ENCODE measurements around the gene NDRG4. TPM values are rescaled to one million over a fixed set of nuclear protein-coding genes. Genes with fewer than 3 reads are reported as not detected.

The NDRG4 gene
- total and polyA plus RNA-seq, 2 of the 13 experiments (the other 11 are each of a cell fraction or from before 2014, with no cell fraction given): 1.7 to 2.7 TPM

- TF ChIP-seq ZNF639 (CRISPR knock-in tag; conservative IDR thresholded peaks at IDR 0.05) (peak; percentile 47; the same call in 1 of the 2 replicates), CEBPB (IDR thresholded peaks at IDR 0.05; ENCODE audit: borderline replicate concordance, low read depth, low read length) (no peak), FOXK2 (IDR thresholded peaks at IDR 0.05) (peak; percentile 84), CHCHD3 (CRISPR knock-in tag; IDR thresholded peaks at IDR 0.05) (no peak; the same call in 1 of the 2 replicates), ZFP90 (CRISPR knock-in tag; IDR thresholded peaks at IDR 0.05; ENCODE audit: borderline replicate concordance) (peak; percentile 77), PHF5A (CRISPR knock-in tag; IDR thresholded peaks at IDR 0.05; ENCODE audit: low read depth, unreplicated experiment) (peak; percentile 46), NFATC3 (CRISPR knock-in tag; IDR thresholded peaks at IDR 0.05) (peak; percentile 81; the same call in 1 of the 2 replicates), ZNF580 (CRISPR knock-in tag; IDR thresholded peaks at IDR 0.05; ENCODE audit: borderline replicate concordance, low read depth) (no peak; the same call in 1 of the 2 replicates), ZNF605 (CRISPR knock-in tag; IDR thresholded peaks at IDR 0.05) (peak; percentile 93), TAF1 (CRISPR knock-in tag; IDR thresholded peaks at IDR 0.05) (peak; percentile 89), MLXIP (CRISPR knock-in tag; IDR thresholded peaks at IDR 0.05; ENCODE audit: borderline replicate concordance) (peak; percentile 93), SMAD9 (CRISPR knock-in tag; IDR thresholded peaks at IDR 0.05) (peak; percentile 69; the same call in 1 of the 2 replicates), ZNF557 (CRISPR knock-in tag; IDR thresholded peaks at IDR 0.05) (0 out of 2 replicates have a peak, but pooled peaks have one; percentile 48), TBL1XR1 (IDR thresholded peaks at IDR 0.05; ENCODE audit: borderline replicate concordance, low read length, partially characterized antibody) (no peak), ZBTB46 (CRISPR knock-in tag; IDR thresholded peaks at IDR 0.05; ENCODE audit: borderline replicate concordance) (no peak; the same call in 1 of the 2 replicates), ZNF3 (CRISPR knock-in tag; IDR thresholded peaks at IDR 0.05) (no peak), NFKBIZ (CRISPR knock-in tag; IDR thresholded peaks at IDR 0.05) (peak; percentile 52; the same call in 1 of the 2 replicates), ARNT2 (CRISPR knock-in tag; IDR thresholded peaks at IDR 0.05; ENCODE audit: low read depth) (peak; percentile 99), GMEB1 (CRISPR knock-in tag; IDR thresholded peaks at IDR 0.05; ENCODE audit: borderline replicate concordance) (peak; percentile 95), ZNF30 (CRISPR knock-in tag; IDR thresholded peaks at IDR 0.05) (peak; percentile 94), RARG (CRISPR knock-in tag; IDR thresholded peaks at IDR 0.05; ENCODE audit: low read depth) (peak; percentile 95)
Measured at GRCh38 chr16:58515125-58515870, 15.4 kb downstream of the NDRG4 start, which contains the start of gene SETD6 (continued).
